ENCODE measurements around the gene ERC1.

GRCh38 chr12:1147821-1148220 lies 156.8 kb downstream of the ERC1 start:
- TF ChIP-seq, protein P1, sequence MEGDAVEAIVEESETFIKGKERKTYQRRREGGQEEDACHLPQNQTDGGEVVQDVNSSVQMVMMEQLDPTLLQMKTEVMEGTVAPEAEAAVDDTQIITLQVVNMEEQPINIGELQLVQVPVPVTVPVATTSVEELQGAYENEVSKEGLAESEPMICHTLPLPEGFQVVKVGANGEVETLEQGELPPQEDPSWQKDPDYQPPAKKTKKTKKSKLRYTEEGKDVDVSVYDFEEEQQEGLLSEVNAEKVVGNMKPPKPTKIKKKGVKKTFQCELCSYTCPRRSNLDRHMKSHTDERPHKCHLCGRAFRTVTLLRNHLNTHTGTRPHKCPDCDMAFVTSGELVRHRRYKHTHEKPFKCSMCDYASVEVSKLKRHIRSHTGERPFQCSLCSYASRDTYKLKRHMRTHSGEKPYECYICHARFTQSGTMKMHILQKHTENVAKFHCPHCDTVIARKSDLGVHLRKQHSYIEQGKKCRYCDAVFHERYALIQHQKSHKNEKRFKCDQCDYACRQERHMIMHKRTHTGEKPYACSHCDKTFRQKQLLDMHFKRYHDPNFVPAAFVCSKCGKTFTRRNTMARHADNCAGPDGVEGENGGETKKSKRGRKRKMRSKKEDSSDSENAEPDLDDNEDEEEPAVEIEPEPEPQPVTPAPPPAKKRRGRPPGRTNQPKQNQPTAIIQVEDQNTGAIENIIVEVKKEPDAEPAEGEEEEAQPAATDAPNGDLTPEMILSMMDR (IDR thresholded peaks at IDR 0.05): no peak
- TF ChIP-seq POLR2A (IDR thresholded peaks at IDR 0.05) (no peak), EP300 (IDR thresholded peaks at IDR 0.05) (no peak)

Data from tibial nerve (tissue), 4 donors.